ENCODE data around the gene TSPAN11.
"Not testable (repeated sequence)": the region's sequence is repeated elsewhere in the genome, so short reads cannot be mapped to it uniquely, and the experiment has no call there.

Gene TSPAN11

GRCh38 chr12:31021181-31021580, 94.6 kb downstream of the TSPAN11 start:
- DNase-seq = no peak

- DNase-seq = no peak
Measured at GRCh38 chr12:31021809-31022494, 95.4 kb downstream of the TSPAN11 start.

- DNase-seq = no peak
Measured at GRCh38 chr12:31023271-31023724, 96.8 kb downstream of the TSPAN11 start.

- no peak for DNase-seq
Measured at GRCh38 chr12:31026202-31026601, 99.7 kb downstream of the TSPAN11 start.

GRCh38 chr12:31027006-31027405, 100.5 kb downstream of the TSPAN11 start:
- not testable (repeated sequence) for DNase-seq

GRCh38 chr12:31029468-31029867, 102.9 kb downstream of the TSPAN11 start:
- no peak for DNase-seq

GRCh38 chr12:31029916-31030562, 103.5 kb downstream of the TSPAN11 start:
- no peak for DNase-seq

- no peak for DNase-seq
Measured at GRCh38 chr12:31031951-31032335, 105.4 kb downstream of the TSPAN11 start.

- DNase-seq = no peak
Measured at GRCh38 chr12:31033146-31033545, 106.6 kb downstream of the TSPAN11 start.

GRCh38 chr12:31033681-31034080, 107.1 kb downstream of the TSPAN11 start:
- DNase-seq = no peak

- DNase-seq = no peak
Measured at GRCh38 chr12:31034372-31034771, 107.8 kb downstream of the TSPAN11 start.

GRCh38 chr12:31035226-31035625, 108.7 kb downstream of the TSPAN11 start:
- DNase-seq = no peak

- no peak for DNase-seq
Measured at GRCh38 chr12:31035967-31036665, 109.6 kb downstream of the TSPAN11 start.

- no peak for DNase-seq
Measured at GRCh38 chr12:31037028-31037427, 110.5 kb downstream of the TSPAN11 start.

- no peak for DNase-seq
Measured at GRCh38 chr12:31037931-31038330, 111.4 kb downstream of the TSPAN11 start.

- DNase-seq = no peak
Measured at GRCh38 chr12:31041033-31041564, 114.6 kb downstream of the TSPAN11 start.

Measured in hematopoietic multipotent progenitor cell treated with erythropoietin and hydrocortisone succinate and interleukin-3 and kit ligand, for 8 days (in vitro differentiated cells).